HL-60 (cell line): ENCODE data around the gene ALDH1L1.

ENCODE experiments used
- GABPA ChIP-seq: IDR thresholded peaks from 2 replicates; pipeline ENCODE4 v1.6.1; 2012; ENCODE audit warnings: low read depth
- POLR2AphosphoS5 ChIP-seq: IDR thresholded peaks from 2 replicates; pipeline ENCODE4 v1.6.1; 2012; ENCODE audit warnings: low read depth
- SPI1 ChIP-seq: IDR thresholded peaks from 2 replicates; pipeline ENCODE4 v1.6.1; 2012; ENCODE audit warnings: low read depth, mild to moderate bottlenecking, borderline replicate concordance
- TF ChIP-seq, protein P1 (sequence below): IDR thresholded peaks from one replicate; pipeline ENCODE4 v1.5.1; 2011; ENCODE audit warnings: low read length, control low read depth, inconsistent platforms; ENCODE audit not compliant: insufficient read depth
- TF ChIP-seq, protein P2 (sequence below): IDR thresholded peaks from 2 replicates; pipeline ENCODE4 v1.6.1; 2012; ENCODE audit warnings: low read depth; ENCODE audit not compliant: insufficient replicate concordance

DNA sequence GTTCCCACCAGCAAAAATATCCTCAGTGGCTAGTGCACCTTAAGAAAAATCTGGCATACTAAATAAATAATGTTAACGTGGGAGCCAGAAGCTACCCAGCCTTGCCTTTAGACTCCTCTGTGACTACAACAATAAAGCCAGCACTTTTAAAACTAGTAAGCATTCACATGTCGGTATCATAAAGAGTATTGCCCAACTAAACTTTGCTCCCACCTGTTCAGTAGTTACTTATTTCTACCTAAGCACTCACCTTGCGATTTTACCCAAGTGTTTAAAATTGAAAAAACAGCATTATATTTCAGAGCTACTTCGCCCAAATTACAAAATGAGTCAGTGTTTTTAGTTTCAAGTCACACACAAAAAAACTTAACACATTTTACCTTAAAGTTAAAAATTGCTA lies 12.8 kb downstream of the ALDH1L1 start:
- TF ChIP-seq, protein P1, sequence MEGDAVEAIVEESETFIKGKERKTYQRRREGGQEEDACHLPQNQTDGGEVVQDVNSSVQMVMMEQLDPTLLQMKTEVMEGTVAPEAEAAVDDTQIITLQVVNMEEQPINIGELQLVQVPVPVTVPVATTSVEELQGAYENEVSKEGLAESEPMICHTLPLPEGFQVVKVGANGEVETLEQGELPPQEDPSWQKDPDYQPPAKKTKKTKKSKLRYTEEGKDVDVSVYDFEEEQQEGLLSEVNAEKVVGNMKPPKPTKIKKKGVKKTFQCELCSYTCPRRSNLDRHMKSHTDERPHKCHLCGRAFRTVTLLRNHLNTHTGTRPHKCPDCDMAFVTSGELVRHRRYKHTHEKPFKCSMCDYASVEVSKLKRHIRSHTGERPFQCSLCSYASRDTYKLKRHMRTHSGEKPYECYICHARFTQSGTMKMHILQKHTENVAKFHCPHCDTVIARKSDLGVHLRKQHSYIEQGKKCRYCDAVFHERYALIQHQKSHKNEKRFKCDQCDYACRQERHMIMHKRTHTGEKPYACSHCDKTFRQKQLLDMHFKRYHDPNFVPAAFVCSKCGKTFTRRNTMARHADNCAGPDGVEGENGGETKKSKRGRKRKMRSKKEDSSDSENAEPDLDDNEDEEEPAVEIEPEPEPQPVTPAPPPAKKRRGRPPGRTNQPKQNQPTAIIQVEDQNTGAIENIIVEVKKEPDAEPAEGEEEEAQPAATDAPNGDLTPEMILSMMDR, result no peak
- TF ChIP-seq POLR2AphosphoS5 (no peak), GABPA (no peak), SPI1 (no peak)
- TF ChIP-seq, protein P2, sequence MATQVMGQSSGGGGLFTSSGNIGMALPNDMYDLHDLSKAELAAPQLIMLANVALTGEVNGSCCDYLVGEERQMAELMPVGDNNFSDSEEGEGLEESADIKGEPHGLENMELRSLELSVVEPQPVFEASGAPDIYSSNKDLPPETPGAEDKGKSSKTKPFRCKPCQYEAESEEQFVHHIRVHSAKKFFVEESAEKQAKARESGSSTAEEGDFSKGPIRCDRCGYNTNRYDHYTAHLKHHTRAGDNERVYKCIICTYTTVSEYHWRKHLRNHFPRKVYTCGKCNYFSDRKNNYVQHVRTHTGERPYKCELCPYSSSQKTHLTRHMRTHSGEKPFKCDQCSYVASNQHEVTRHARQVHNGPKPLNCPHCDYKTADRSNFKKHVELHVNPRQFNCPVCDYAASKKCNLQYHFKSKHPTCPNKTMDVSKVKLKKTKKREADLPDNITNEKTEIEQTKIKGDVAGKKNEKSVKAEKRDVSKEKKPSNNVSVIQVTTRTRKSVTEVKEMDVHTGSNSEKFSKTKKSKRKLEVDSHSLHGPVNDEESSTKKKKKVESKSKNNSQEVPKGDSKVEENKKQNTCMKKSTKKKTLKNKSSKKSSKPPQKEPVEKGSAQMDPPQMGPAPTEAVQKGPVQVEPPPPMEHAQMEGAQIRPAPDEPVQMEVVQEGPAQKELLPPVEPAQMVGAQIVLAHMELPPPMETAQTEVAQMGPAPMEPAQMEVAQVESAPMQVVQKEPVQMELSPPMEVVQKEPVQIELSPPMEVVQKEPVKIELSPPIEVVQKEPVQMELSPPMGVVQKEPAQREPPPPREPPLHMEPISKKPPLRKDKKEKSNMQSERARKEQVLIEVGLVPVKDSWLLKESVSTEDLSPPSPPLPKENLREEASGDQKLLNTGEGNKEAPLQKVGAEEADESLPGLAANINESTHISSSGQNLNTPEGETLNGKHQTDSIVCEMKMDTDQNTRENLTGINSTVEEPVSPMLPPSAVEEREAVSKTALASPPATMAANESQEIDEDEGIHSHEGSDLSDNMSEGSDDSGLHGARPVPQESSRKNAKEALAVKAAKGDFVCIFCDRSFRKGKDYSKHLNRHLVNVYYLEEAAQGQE, result no peak
